ENCODE measurements around the gene MBD3L3. TPM values are rescaled to one million over a fixed set of nuclear protein-coding genes. Genes with fewer than 3 reads are reported as not detected.

MBD3L3 gene
- total RNA-seq, 1 donor from 2014 or later, result not detected

DNA sequence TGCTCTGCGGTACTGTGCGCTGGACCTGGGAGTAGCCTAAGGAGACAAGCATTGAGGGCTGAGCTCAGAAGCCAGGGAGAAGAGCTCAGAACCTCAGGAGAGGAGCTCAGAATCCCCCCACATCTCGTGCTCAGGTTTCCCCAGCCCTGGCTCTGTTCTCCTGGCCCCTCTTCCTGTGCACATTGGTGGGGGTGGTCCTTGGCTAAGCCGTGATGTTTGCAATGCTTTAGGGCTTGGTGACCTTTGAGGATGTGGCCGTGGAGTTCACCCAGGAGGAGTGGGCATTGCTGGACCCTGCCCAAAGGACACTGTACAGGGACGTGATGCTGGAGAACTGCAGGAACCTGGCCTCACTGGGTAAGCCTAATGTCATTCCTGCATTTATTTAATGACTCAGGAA, 17.7 kb upstream of the MBD3L3 start:
- intact Hi-C loops (cut with DNase I), result no loop called here
- Histone ChIP-seq H3K27ac (no peak overlapping the region), H3K4me1 (peaks cover 2% of the 10 kb centered on the region), H3K4me3 (no peak overlapping the region), H3K9me3 (peaks cover 60% of the 10 kb centered on the region), H3K27me3 (ENCODE audit: low read depth) (no peaks in the 10 kb centered on the region), H3K36me3 (peaks cover 97% of the 10 kb centered on the region)
- DNase-seq (no peak), ATAC-seq (no peak)
- TF ChIP-seq, protein P1, sequence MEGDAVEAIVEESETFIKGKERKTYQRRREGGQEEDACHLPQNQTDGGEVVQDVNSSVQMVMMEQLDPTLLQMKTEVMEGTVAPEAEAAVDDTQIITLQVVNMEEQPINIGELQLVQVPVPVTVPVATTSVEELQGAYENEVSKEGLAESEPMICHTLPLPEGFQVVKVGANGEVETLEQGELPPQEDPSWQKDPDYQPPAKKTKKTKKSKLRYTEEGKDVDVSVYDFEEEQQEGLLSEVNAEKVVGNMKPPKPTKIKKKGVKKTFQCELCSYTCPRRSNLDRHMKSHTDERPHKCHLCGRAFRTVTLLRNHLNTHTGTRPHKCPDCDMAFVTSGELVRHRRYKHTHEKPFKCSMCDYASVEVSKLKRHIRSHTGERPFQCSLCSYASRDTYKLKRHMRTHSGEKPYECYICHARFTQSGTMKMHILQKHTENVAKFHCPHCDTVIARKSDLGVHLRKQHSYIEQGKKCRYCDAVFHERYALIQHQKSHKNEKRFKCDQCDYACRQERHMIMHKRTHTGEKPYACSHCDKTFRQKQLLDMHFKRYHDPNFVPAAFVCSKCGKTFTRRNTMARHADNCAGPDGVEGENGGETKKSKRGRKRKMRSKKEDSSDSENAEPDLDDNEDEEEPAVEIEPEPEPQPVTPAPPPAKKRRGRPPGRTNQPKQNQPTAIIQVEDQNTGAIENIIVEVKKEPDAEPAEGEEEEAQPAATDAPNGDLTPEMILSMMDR (IDR thresholded peaks at IDR 0.05), result no peak

DNA sequence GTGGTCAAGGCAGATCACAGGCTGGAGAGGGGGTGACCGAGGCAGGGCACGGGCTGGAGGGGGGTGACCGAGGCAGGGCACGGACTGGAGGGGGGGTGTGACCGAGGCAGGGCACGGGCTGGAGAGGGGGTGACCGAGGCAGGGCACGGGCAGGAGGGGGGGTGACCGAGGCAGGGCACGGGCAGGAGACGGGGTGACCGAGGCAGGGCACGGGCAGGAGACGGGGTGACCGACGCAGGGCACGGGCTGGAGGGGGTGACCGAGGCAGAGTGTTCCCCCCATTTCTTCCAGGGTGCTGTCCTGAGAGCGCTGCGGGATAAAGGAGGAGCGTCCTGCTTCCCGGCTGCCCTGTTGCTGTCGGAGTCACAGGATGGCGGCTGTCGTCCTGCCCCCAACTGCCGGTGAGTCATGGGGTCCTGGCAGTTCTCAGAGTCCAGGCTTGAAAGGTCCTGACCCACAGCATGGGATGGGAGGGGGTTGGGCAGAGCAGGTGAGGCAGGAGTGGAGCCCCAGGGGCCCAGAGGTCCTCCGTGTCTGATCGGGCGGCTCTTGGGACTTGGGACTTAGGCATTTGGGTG, 16.3 kb upstream of the MBD3L3 start:
- intact Hi-C loops (cut with DNase I), result no loop called here
- TF ChIP-seq, protein P1 (IDR thresholded peaks at IDR 0.05), result no peak
- H3K9me3 ChIP-seq, result peaks cover 46% of the 10 kb centered on the region
- H3K4me1 ChIP-seq, result peaks cover 15% of the 10 kb centered on the region
- no peaks in the 10 kb centered on the region for H3K27me3 ChIP-seq (ENCODE audit: low read depth)
- DNase-seq, result no peak
- ATAC-seq, result no peak
- peaks cover 89% of the 10 kb centered on the region for H3K36me3 ChIP-seq
- H3K27ac ChIP-seq, result no peak overlapping the region
- no peak overlapping the region for H3K4me3 ChIP-seq

DNA sequence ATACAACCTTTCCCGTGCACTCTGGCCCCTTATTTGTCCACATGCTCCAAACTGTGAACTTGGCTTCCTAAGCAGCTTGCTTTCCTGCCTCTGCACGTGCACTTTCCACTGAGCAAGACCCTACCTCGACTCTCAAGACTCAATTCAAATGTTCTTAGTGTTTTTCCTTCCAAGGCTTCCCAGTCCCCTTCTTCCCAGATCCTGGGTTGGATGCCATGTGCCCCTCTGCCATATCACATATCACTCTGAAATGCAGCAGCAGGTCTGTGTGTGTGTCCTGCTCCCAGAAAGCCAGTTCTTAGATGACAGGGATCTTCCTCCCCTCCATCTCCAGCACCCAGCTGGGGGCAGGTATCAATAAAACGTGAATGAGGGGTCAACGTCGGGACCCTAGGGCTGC, 14.1 kb upstream of the MBD3L3 start:
- Histone ChIP-seq H3K27me3 (ENCODE audit: low read depth) (no peaks in the 10 kb centered on the region), H3K4me3 (no peak overlapping the region), H3K27ac (no peak overlapping the region), H3K4me1 (peaks cover 15% of the 10 kb centered on the region), H3K9me3 (peaks cover 24% of the 10 kb centered on the region), H3K36me3 (peaks cover 67% of the 10 kb centered on the region)
- intact Hi-C loops (cut with DNase I), result no loop called here
- no peak for DNase-seq
- TF ChIP-seq, protein P1 (IDR thresholded peaks at IDR 0.05), result no peak
- no peak for ATAC-seq

DNA sequence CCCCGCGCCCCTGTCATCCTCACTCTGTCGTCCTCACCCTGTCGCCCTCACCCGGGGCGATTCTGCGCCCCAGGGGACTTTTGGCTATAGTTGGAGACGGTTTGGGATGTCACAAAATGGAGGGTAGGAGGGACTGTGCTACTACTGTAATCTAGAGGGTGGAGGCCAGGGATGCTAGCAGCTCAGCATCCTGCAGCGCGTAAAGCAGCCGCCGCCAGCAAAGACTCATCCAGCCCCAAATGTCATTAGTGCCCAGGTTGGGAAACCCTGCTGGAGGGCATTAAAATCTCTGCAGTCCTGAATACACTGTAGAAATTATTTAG, 11.4 kb upstream of the MBD3L3 start:
- DNase-seq (no peak), ATAC-seq (no peak)
- H3K4me3 ChIP-seq, result peak overlapping the region; percentile 97
- intact Hi-C loops (cut with DNase I), result no loop called here
- no peaks in the 10 kb centered on the region for H3K9me3 ChIP-seq
- TF ChIP-seq, protein P1 (IDR thresholded peaks at IDR 0.05), result no peak
- H3K4me1 ChIP-seq, result peaks cover 15% of the 10 kb centered on the region
- H3K36me3 ChIP-seq, result peaks cover 40% of the 10 kb centered on the region
- peak overlapping the region; percentile 88 for H3K27ac ChIP-seq
- H3K27me3 ChIP-seq (ENCODE audit: low read depth), result no peaks in the 10 kb centered on the region

DNA sequence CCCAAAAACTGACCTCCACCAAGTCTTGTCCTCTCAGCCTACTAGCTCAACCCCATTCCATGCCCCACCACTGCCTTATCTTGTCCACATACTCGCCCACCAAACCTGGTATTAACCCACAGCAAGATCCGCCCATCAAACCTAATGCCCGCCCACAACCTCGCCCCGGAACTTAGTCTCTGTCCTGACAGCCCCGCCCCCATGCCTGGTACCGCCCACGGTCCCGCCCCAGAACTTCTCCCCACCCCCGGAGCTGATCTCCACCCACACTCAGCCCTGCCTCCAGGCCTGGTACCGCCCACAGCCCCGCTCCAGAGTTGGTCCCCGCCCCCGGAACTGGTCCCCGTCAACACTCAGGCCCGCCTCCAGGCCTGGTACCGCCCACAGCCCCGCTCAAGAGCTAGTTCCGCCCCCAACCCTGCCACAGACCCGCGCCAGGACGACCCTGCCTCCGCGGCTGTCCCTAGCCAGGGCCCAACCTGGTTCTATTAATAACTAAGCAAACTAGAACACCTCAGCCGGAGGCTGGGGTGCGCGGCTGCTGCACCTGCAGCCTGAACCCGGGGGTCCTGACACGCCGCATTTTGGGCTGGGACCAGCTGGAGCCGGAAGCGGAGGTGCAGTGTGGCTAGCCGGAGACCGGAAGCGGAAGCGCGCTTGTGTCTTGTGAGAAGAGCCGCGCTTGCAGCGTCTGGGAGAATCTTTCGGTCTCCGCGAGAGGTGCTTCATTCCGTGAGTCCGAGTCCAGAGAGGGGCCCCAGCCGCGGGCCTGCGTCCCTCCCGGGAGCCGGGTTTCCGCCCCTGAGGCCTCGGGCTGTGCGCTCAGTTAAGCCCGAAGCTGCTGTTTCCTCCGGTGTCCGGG, 10.8 kb upstream of the MBD3L3 start, which contains the start of gene ZNF557:
Gene ZNF557, plus strand, starts transcription at position 662 of the 862 bp plus-strand sequence. CDS start 5,372 bp downstream, outside the sequence.
- intact Hi-C loops (cut with DNase I), result no loop called here
- DNase-seq (peak; percentile 100), ATAC-seq (peak; percentile 100)
- Histone ChIP-seq H3K4me3 (peak within 1 kb of the TSS; percentile 97), H3K27me3 (ENCODE audit: low read depth) (no peaks in the 10 kb centered on the region), H3K27ac (peak within 1 kb of the TSS; percentile 88), H3K36me3 (peaks cover 36% of the 10 kb centered on the region), H3K4me1 (peaks cover 15% of the 10 kb centered on the region), H3K9me3 (no peaks in the 10 kb centered on the region)
- TF ChIP-seq, protein P1 (IDR thresholded peaks at IDR 0.05), result no peak
